Measurements from ENCODE around the gene IFNG. TPM values are rescaled to one million over a fixed set of nuclear protein-coding genes. Genes with fewer than 3 reads are reported as not detected.

The IFNG gene
- total and polyA plus RNA-seq, 11 donors = 0.20 to 1.3 TPM; not detected in 9

DNA sequence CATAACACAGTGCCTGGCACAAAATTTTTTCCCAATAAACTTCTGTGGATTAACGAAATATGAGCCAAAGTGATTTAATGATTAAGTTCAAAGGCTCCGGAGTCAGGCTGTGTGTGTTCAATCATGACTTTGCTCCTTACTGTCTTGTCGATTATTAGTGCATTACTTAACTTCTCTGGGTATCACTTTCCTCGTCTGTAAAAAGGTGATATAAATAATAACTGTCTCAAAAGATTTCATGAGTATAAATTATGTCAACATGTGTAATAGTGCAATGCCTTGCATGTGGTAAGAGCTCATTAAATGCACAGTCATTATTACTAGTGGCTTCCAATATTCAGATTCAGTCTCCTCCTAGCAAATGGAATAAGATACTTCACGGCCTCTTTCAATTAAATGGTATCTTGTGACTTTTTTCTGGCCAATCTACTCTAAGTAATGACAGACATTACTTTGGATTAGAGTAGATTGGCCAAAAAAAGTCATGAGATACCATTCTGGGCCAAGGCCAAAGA, 6.8 kb upstream of the IFNG start:
- 58 to 79% (median 69%) methylated on average over 5 of the region's 5 CpGs for WGBS, 4 donors
- DNase-seq = no peak
- Histone ChIP-seq H3K9me3 (no peaks in the 10 kb centered on the region), H3K4me3 (no peak overlapping the region), H3K4me1 (no peaks in the 10 kb centered on the region), H3K27ac (no peak overlapping the region), H3K27me3 (no peaks in the 10 kb centered on the region), H3K36me3 (no peaks in the 10 kb centered on the region)
- ATAC-seq = no peak
- intact Hi-C loops (cut with DNase I) = no loop called here
- TF ChIP-seq, protein P1, sequence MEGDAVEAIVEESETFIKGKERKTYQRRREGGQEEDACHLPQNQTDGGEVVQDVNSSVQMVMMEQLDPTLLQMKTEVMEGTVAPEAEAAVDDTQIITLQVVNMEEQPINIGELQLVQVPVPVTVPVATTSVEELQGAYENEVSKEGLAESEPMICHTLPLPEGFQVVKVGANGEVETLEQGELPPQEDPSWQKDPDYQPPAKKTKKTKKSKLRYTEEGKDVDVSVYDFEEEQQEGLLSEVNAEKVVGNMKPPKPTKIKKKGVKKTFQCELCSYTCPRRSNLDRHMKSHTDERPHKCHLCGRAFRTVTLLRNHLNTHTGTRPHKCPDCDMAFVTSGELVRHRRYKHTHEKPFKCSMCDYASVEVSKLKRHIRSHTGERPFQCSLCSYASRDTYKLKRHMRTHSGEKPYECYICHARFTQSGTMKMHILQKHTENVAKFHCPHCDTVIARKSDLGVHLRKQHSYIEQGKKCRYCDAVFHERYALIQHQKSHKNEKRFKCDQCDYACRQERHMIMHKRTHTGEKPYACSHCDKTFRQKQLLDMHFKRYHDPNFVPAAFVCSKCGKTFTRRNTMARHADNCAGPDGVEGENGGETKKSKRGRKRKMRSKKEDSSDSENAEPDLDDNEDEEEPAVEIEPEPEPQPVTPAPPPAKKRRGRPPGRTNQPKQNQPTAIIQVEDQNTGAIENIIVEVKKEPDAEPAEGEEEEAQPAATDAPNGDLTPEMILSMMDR (IDR thresholded peaks at IDR 0.05) = no peak
- TF ChIP-seq POLR2A (IDR thresholded peaks at IDR 0.05) = no peak

DNA sequence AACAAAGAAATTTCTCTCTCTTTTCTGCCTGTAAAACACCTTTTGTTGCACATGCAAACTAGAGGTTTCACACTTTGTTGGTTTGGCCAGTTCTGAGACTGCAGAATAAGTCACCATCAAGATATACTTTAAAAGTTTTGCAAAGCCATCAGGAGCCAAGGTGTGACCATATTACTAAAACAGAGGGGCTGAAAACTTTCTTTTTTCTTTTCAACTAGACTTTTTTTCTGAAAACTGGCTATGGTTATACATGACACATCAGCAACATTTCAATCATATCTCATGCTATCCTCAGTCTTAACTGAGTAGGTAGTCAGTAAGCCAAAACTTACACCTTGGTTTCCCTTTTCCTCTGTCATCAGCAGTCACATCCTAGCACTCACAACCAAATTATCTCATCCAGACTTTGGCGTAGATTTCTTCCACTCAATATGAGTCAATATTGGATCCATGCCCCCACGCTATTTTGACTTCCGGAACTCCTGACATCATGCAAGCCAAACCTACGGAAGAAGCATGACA, 4.1 kb upstream of the IFNG start:
- Histone ChIP-seq H3K9me3 (no peaks in the 10 kb centered on the region), H3K27ac (no peak overlapping the region), H3K4me1 (no peaks in the 10 kb centered on the region), H3K27me3 (no peaks in the 10 kb centered on the region), H3K4me3 (no peak overlapping the region), H3K36me3 (no peaks in the 10 kb centered on the region)
- WGBS, 4 donors = 69 to 80% (median 72%) methylated on average over 4 of the region's 4 CpGs
- intact Hi-C loops (cut with DNase I) = no loop called here
- no peak for TF ChIP-seq POLR2A (IDR thresholded peaks at IDR 0.05)
- TF ChIP-seq, protein P1 (IDR thresholded peaks at IDR 0.05) = no peak
- no peak for ATAC-seq
- no peak for DNase-seq

DNA sequence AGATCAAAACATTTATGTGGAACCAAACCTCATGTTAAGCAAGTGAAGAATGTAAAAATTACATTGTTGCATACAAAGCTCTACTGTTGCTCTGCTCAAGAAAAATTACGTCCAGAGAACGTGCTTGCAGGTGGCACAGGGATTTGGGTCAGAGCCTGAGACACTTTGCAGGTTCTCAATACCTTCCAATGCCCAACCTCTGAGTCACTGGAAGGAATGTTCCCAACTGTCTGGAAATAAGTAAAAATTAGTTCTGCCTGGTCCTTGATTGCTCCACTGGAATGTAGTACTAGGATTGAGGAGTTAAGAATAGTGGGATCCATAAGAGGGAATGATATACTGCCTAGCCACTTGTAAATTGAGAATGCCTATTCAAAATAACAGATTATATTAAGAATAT, 2.8 kb upstream of the IFNG start:
- WGBS, 4 donors = 84 to 100% (median 88%) methylated on average over 2 of the region's 2 CpGs
- H3K27ac ChIP-seq = no peak overlapping the region
- no peak for ATAC-seq

DNA sequence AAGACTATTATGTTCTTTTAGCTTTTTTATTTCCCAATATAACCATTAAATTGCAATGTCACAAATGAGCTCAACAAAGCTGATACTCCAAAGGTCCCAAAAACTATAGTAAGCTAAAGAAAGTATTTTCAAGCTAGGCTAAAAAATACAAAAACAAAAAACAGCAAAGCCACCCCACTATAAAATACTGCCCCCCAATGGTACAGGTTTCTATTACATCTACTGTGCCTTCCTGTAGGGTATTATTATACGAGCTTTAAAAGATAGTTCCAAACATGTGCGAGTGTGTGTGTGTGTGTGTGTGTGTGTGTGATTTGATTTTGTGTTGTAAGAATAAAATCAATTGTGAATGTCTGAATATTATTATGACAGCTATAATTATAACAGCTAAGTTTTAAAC, 1.1 kb downstream of the IFNG start:
- no peaks in the 10 kb centered on the region for H3K4me1 ChIP-seq
- no peaks in the 10 kb centered on the region for H3K27me3 ChIP-seq
- DNase-seq = no peak
- no peaks in the 10 kb centered on the region for H3K9me3 ChIP-seq
- TF ChIP-seq POLR2A (IDR thresholded peaks at IDR 0.05) = no peak
- TF ChIP-seq, protein P1 (IDR thresholded peaks at IDR 0.05) = peak in 6 of 12 donors; percentile 9 to 33 (median 28)
- intact Hi-C loops (cut with DNase I) = no loop called here
- H3K36me3 ChIP-seq = no peaks in the 10 kb centered on the region
- peak overlapping the region in 1 of 12 donors; percentile 36 for H3K4me3 ChIP-seq
- 34 to 41% (median 35%) methylated on average over 2 of the region's 2 CpGs for WGBS, 4 donors
- no peak for ATAC-seq
- no peak overlapping the region for H3K27ac ChIP-seq

More for the DNA sequence above, 2.8 kb upstream of the IFNG start:
- no peaks in the 10 kb centered on the region for H3K4me1 ChIP-seq
- no peaks in the 10 kb centered on the region for H3K36me3 ChIP-seq
- no peaks in the 10 kb centered on the region for H3K9me3 ChIP-seq
- no peaks in the 10 kb centered on the region for H3K27me3 ChIP-seq
- DNase-seq = no peak
- TF ChIP-seq POLR2A (IDR thresholded peaks at IDR 0.05) = no peak
- TF ChIP-seq, protein P1 (IDR thresholded peaks at IDR 0.05) = no peak
- H3K4me3 ChIP-seq = no peak overlapping the region
- intact Hi-C loops (cut with DNase I) = no loop called here

Measured in heart left ventricle (tissue), 16 donors.